ENCODE measurements around the gene PLEKHA7. TPM values are rescaled to one million over a fixed set of nuclear protein-coding genes. Genes with fewer than 3 reads are reported as not detected.

PLEKHA7 gene
- total RNA-seq, 1 experiment from 2014 or later: 18.4 TPM

- Histone ChIP-seq H3K9me3 (ENCODE audit: low read length) (no peaks in the 10 kb centered on the region), H3K4me1 (ENCODE audit: insufficient read depth, low read length) (no peaks in the 10 kb centered on the region), H2AFZ (ENCODE audit: low read length) (no peak overlapping the region), H3F3A (ENCODE audit: low read length, unreplicated experiment) (no peaks in the 10 kb centered on the region), H3K9ac (ENCODE audit: low read length) (no peak overlapping the region), H3K4me2 (ENCODE audit: low read length) (no peak overlapping the region), H3K9me2 (replicated peaks; ENCODE audit: low read length) (no peaks in the 10 kb centered on the region), H3K79me2 (ENCODE audit: low read length) (no peaks in the 10 kb centered on the region), H3K4me3 (ENCODE audit: low read length) (no peak overlapping the region), H4K20me1 (ENCODE audit: low read length) (no peaks in the 10 kb centered on the region), H3K27ac (ENCODE audit: low read length) (no peak overlapping the region), H3K36me3 (ENCODE audit: low read depth, low read length) (no peaks in the 10 kb centered on the region), H3K27me3 (ENCODE audit: low read length) (no peaks in the 10 kb centered on the region)
- TF ChIP-seq EZH2phosphoT487 (IDR thresholded peaks at IDR 0.05; ENCODE audit: borderline replicate concordance, low read length) (no peak), EZH2 (IDR thresholded peaks at IDR 0.05; ENCODE audit: low read length, unreplicated experiment) (no peak), CTCF (conservative IDR thresholded peaks at IDR 0.05; ENCODE audit: low read depth, low read length) (no peak)
- ChIA-PET POLR2A (ENCODE audit: unreplicated experiment) (no interaction called here), CTCF (no interaction called here)
- no TSS peak for BruUV-seq (replicated peaks)
- ATAC-seq (no peak), DNase-seq (no peak)
- intact Hi-C loops (cut with micrococcal nuclease): no loop called here
These were observed 80.9 kb downstream of the PLEKHA7 start for GRCh38 chr11:16933291-16933690.

- Histone ChIP-seq H3K4me1 (ENCODE audit: insufficient read depth, low read length) (peaks cover 27% of the 10 kb centered on the region), H3K4me3 (ENCODE audit: low read length) (no peak overlapping the region)
- TF ChIP-seq EZH2 (IDR thresholded peaks at IDR 0.05; ENCODE audit: low read length, unreplicated experiment) (no peak), EZH2phosphoT487 (IDR thresholded peaks at IDR 0.05; ENCODE audit: borderline replicate concordance, low read length) (no peak), CTCF (conservative IDR thresholded peaks at IDR 0.05; ENCODE audit: low read depth, low read length) (no peak)
These were observed 86.2 kb downstream of the PLEKHA7 start for GRCh38 chr11:16928044-16928443.

GRCh38 chr11:16926883-16927626, 87.2 kb downstream of the PLEKHA7 start:
- Histone ChIP-seq H3K9me2 (replicated peaks; ENCODE audit: low read length) (no peaks in the 10 kb centered on the region), H3K27me3 (ENCODE audit: low read length) (no peaks in the 10 kb centered on the region), H3K36me3 (ENCODE audit: low read depth, low read length) (no peaks in the 10 kb centered on the region), H3K79me2 (ENCODE audit: low read length) (peaks cover 25% of the 10 kb centered on the region), H3K9ac (ENCODE audit: low read length) (no peak overlapping the region), H3F3A (ENCODE audit: low read length, unreplicated experiment) (no peaks in the 10 kb centered on the region), H4K20me1 (ENCODE audit: low read length) (0 out of 2 replicates have a peak, but pooled peaks cover 4% of the 10 kb centered on the region), H3K9me3 (ENCODE audit: low read length) (no peaks in the 10 kb centered on the region), H3K4me1 (ENCODE audit: insufficient read depth, low read length) (peaks cover 29% of the 10 kb centered on the region), H3K4me3 (ENCODE audit: low read length) (no peak overlapping the region), H3K27ac (ENCODE audit: low read length) (no peak overlapping the region), H3K4me2 (ENCODE audit: low read length) (no peak overlapping the region), H2AFZ (ENCODE audit: low read length) (no peak overlapping the region)
- ATAC-seq (no peak), DNase-seq (no peak)
- no TSS peak for BruUV-seq (replicated peaks)
- intact Hi-C loops (cut with micrococcal nuclease): loop anchor here (5.0 kb wide), 1 partner anchor 105 kb away; no protein-coding TSS in a partner anchor
- TF ChIP-seq CTCF (conservative IDR thresholded peaks at IDR 0.05; ENCODE audit: low read depth, low read length) (no peak), EZH2 (IDR thresholded peaks at IDR 0.05; ENCODE audit: low read length, unreplicated experiment) (no peak), EZH2phosphoT487 (IDR thresholded peaks at IDR 0.05; ENCODE audit: borderline replicate concordance, low read length) (no peak)
- ChIA-PET CTCF (no interaction called here), POLR2A (ENCODE audit: unreplicated experiment) (no interaction called here)

More at GRCh38 chr11:16928044-16928443, 86.2 kb downstream of the PLEKHA7 start:
- no peak for ATAC-seq
- H3K4me2 ChIP-seq (ENCODE audit: low read length): no peak overlapping the region
- BruUV-seq (replicated peaks): no TSS peak
- POLR2A ChIA-PET (ENCODE audit: unreplicated experiment): no interaction called here
- no peaks in the 10 kb centered on the region for H3K36me3 ChIP-seq (ENCODE audit: low read depth, low read length)
- H3K9me2 ChIP-seq (replicated peaks; ENCODE audit: low read length): no peaks in the 10 kb centered on the region
- H2AFZ ChIP-seq (ENCODE audit: low read length): no peak overlapping the region
- CTCF ChIA-PET: interaction anchor here (0.6 kb wide), 1 partner anchor 132 kb away, joined by 14 read pairs; no protein-coding TSS in a partner anchor
- no peaks in the 10 kb centered on the region for H3K27me3 ChIP-seq (ENCODE audit: low read length)
- no peaks in the 10 kb centered on the region for H3K9me3 ChIP-seq (ENCODE audit: low read length)
- 0 out of 2 replicates have a peak, but pooled peaks cover 4% of the 10 kb centered on the region for H4K20me1 ChIP-seq (ENCODE audit: low read length)
- no peak overlapping the region for H3K27ac ChIP-seq (ENCODE audit: low read length)
- H3K79me2 ChIP-seq (ENCODE audit: low read length): peaks cover 15% of the 10 kb centered on the region
- intact Hi-C loops (cut with micrococcal nuclease): loop anchor here (5.0 kb wide), 1 partner anchor 106 kb away; no protein-coding TSS in a partner anchor
- H3K9ac ChIP-seq (ENCODE audit: low read length): no peak overlapping the region
- H3F3A ChIP-seq (ENCODE audit: low read length, unreplicated experiment): no peaks in the 10 kb centered on the region
- no peak for DNase-seq

Data from PC-3 (cell line).